Smooth muscle cell of the brain vasculature (primary cell): ENCODE measurements around the gene BGN.

Experiments used
- DNase-seq: peaks from one replicate; pipeline ENCODE4 v3.0.0-alpha.2; 2012; ENCODE audit warnings: low read depth, low spot score

Gene BGN

DNA sequence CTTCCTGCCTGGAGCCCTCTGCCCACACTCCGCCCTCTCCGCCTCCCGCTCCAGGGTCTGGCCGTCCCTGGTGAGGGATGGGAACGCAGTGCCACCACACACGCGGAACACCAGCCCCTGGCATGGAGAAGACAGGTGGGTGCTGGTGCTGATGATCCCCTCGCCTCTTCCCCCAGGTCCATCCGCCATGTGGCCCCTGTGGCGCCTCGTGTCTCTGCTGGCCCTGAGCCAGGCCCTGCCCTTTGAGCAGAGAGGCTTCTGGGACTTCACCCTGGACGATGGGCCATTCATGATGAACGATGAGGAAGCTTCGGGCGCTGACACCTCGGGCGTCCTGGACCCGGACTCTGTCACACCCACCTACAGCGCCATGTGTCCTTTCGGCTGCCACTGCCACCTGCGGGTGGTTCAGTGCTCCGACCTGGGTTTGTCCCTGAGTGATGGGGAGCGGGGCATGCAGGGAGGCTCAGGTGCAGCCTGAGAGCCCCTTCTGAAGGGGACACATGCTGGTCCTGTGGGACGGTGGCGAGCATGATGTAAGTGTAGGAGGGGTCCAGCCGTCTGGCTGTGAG lies 9.8 kb downstream of the BGN start:
- DNase-seq, result no peak

- DNase-seq, result no peak
Measured at GRCh38 chrX:153505361-153505760, 10.6 kb downstream of the BGN start.

GRCh38 chrX:153507484-153508178 lies 12.9 kb downstream of the BGN start:
- DNase-seq, result no peak

GRCh38 chrX:153509592-153509991 lies 14.8 kb downstream of the BGN start:
- no peak for DNase-seq

DNA sequence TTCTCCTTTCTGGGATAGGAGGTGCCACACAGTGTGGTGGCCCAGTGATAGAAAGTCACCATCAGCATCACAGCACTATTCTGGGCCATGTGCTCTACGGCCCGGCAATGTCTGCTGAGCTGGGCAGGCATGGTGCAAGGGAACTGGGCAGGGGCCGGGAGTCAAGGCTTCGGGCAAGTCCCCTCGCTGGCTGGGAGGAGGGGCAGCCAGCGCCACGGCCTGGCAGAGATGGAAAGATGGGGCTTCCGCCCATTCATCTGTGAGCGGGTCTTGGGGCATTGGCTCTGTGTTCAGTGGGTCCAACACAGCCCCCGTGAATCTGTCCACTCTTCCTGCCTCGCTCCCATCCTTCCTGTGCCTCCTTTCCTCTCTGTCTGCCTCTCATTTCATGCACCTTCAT lies 15.6 kb downstream of the BGN start:
- DNase-seq, result no peak

GRCh38 chrX:153511784-153512500 lies 17.2 kb downstream of the BGN start:
- DNase-seq, result no peak

- DNase-seq, result no peak
Measured at GRCh38 chrX:153512501-153512893, 17.7 kb downstream of the BGN start.

DNA sequence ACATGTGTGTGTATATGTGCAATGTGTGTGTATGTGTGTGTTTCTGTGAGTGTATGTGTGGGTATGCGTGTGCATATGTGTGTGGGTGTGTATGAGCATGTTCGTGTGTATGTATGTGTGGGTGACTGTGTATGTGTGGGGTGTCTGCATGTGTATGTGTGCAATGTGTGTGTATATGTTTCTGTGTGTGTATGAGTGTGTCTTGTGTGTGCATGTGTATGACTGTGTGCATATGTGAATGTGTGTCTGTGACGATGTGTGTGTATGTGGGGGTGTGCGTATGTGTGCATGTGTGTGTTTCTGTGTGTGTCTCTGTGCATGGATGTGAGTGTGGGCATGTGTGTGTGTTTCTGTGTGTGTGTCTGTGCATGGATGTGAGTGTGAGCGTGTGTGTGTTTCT lies 18.5 kb downstream of the BGN start:
- no peak for DNase-seq

DNA sequence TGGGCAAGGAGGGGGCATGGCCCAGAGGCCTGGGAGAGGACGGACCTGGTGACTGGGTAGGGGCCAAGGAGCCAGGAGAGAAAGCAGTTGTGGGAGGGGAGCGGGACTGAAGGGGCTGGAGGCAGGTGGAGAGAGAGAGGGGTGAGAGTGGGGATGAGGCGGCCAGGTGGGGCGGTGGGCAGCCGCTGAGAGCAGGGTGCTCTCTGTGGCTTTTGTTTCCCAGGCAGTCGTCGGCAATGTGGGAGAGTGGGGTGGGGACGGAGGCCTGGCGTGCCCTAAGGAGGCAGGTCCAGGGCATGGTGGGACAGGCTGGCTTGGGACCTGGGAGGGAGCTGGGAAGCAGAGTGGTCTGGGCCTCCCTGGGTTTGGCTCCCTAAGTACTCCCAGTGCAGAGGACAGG lies 19.5 kb downstream of the BGN start:
- DNase-seq, result no peak

DNA sequence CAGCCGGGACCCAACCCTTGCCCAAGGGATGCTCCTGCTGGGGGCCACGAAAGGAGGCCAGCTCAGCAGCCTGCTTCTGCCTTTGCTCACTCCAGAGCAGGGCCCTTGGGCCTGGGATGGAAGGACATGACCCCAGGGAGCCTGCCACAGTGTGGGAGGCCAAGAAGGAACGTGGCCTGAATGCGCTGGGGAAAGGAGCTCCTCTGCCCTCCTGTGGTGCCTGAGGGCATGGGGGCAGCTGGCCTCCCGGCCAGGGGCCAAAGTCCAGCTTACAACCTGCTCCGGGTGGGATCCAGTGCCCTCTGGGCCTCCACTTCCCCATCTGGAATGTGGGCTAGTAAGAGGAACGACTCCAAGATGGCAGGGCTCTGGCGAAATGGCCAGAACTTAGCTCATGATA lies 20.7 kb downstream of the BGN start:
- no peak for DNase-seq

DNA sequence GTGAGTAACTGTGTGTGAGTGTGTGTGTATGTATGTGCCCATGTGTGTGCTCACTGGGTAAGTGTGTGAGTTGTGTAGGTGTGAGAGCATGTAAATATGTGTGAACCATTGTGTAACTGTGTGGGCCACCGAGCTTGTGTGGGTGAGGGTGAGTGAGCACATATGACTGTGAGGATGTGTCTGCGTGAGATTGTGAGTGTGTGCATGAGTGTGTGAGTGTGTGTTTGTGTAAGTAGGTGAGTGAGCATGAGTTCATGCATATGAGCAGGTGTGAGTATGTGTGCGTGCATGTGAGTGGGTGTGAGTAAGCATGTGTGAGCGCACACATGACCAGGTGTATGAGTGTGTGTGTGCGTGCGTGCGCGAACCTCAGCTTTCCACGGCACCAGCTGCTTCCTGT lies 21.3 kb downstream of the BGN start:
- no peak for DNase-seq

- no peak for DNase-seq
Measured at GRCh38 chrX:153517423-153517822, 22.6 kb downstream of the BGN start, which contains the start of gene ATP2B3. Gene ATP2B3 (plus strand): TSS chrX:153517642. CDS start chrX:153536248, 18,606 bp downstream.

DNA sequence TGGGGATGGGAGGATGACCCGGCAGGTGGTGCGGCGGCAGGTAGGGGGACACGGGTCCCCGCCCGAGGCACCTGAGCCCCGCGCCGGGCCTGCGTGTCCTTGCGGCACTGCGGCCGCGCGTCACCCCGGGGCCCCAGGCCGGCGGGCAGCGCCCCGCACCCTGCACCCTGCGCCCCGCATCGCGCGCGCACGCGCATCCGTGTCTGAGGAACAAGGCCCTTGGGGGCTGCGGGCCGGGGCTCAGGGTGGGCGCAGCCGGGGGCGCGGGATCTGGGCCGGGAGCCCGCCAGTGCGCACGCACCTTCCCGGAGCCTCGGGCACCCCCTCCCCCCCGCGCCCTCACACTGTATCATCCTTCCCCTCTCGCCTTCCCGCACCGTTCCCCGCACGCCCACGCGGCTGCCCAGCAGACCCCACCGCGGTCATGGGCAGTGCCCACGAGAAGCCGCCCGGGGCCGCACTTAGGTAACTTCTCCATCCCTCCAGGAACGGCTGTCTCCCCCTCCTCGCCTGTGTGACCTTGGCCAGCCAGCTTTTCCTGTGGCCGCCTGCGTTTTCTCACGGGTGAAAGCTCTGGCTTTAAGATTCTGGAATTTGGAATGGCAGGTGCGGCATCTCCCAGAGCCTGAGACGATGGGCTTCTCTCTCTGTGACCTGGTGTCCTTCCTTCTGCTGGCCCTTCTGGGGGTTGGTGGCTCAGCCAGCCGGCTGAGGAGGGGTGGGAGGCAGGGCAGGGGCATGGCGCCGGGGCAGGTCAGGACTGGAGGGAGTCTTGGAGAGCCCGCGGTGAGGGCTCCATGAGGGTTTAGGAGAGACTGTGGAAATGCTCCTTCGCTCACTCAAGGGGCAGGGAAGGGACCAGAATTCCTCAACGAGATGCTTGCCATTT lies 23.4 kb downstream of the BGN start:
- no peak for DNase-seq

- DNase-seq, result no peak
Measured at GRCh38 chrX:153519569-153520286, 24.9 kb downstream of the BGN start.

- DNase-seq, result no peak
Measured at GRCh38 chrX:153520287-153520917, 25.6 kb downstream of the BGN start.

DNA sequence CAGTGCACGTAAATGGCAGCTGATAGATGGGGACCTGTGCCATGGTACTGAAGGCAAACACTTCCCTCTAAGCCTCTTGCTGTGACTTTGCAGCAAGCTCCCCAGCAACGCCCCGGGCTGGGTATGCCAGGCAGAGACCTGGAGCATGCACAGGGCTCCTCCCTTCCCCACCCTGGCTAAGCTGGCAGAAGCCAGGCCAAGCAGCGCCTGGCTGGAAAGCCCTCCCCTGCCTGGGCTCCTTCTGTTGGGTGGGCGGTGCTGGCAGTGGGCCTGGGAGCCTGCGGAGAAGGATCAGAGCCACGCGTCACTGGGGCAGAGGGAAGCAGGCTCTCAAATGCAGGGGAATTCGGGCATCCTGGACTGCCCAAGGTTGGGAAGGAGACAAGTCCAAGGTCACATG lies 26.3 kb downstream of the BGN start:
- no peak for DNase-seq

GRCh38 chrX:153522259-153522658 lies 27.5 kb downstream of the BGN start:
- DNase-seq, result no peak

GRCh38 chrX:153523269-153523668 lies 28.5 kb downstream of the BGN start:
- no peak for DNase-seq

DNA sequence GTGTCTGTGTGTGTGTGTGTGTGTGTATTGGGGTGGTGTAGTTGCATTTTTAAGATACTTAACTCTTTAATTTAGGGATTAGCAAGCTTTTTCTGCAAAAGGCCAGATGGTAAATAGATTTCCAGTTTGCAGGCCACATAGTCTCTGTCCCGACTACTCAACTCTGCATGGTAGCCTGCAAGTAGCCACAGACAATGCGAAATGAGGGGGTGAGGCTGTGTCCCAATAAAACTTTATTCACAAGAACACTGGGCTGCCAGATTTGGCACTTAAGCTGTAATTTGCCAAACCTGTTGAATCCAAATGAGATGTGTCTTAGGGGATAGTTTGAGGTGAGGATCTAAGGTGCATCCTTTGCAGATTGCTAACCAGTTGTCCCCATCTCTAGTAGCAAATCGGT lies 29.5 kb downstream of the BGN start:
- DNase-seq, result no peak

DNA sequence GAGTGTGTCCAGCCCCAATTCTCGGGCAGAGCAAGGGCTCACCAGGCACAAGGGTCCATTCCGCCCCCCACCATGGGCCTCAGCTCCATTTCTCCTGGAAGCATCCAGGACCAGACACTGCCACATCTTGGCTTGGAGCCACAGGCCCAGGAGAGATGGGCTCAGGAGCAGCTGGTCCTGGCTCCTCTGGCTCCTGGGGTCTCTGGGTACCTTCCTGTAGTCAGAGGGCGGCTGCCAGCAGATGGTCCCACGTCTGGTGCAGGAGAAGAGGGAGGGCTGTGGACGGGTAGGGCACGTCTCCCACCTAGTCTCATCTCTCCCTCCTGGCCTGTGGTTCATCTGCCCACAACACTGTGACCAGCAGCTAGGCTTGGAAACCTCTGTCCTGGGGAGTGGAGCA lies 30.7 kb downstream of the BGN start:
- DNase-seq, result no peak

- DNase-seq, result no peak
Measured at GRCh38 chrX:153526042-153526441, 31.3 kb downstream of the BGN start.
